SW 1271 (cell line): ENCODE data around the gene SPACA4.

Experiments used
- DNase-seq, 2 experiments: peaks; one replicate each; lab custom pipeline; 2025; lab: John Stamatoyannopoulos, UW

SPACA4 gene

DNA sequence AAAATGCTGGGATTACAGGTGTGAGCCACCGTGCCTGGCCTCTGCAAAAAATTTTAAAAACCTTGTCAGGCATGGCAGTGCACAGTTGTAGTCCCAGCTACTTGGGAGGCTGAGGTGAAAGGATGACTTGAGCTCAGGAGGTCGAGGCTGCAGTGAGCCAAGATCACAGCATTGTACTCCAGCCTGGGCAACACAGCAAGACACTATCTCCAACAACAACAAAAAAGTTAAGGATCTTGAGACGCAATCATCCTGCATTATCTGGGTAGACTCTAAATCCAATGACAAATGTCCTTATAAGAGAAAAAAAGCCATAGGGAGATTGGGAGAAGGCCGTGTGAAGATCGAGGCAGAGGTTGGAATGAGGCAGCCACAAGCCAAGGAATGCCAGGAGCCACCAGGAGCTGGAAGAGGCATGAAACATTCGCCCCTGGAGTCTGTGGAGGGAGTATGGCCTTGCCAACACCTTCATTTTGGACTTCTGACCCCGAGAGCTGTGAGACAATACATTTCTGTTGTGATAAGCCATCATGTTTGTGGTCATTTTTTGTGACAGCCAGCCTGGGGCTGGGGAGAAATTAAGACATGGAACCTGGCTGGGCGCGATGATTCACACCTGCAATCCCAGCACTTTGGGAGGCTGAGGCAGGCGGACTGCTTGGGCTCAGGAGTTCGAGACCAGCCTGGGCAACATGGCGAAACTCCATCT is 44.6 kb downstream of the SPACA4 start:
- no peak for DNase-seq

DNA sequence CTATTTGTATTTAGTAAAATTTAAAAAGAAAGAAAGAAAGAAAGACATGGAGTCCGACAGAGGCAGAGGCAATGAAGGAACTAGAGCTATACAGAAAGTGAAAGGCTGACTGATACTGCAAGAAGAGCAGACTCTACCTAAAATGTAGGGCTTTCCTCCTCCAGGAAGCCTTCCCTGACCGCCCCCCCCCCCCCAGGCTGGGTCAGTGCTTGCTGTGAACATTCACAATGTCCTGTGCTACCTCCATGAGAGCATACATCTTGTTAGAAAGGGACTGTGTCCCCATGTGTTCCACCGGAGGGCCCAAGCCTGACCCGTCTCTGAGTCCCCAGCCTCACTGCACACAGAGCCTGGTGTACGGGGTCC is 45.1 kb downstream of the SPACA4 start:
- DNase-seq, result no peak

DNA sequence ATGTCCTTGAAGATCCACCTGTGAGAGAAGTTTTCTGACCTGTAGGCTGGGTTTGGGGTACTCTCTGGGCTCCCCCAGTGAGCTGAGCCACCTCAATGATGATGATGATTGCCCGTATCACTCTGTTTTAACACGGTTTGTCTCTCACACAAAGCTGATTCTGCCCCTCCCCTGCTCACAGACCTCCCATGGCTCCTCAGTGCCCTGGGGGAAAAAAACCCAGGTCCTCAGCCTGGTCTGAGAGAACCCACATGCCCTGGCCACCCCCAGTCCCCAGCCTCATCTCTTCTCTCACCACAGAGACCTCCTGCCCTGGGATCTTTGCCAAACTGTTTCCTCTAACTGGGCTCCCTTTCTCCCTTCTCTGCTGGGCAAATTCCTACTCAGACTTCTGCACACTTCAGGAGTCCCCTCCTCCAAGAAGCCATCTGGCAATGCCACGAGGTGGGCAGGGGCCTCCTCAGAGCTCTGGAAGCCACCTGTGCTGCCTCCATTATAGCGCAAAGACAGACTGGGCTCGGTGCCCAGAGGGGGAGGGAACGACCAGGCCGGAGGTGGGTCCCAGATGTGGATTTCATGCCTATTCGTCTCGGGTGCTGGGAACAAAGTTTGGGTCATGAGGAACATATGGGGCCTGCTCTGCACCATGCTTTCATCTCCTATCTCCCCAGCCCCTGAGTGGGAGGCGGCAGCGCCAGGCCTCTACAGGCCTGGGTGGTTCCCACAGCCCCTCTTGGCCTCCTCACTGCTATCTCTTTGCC is 47.9 kb downstream of the SPACA4 start:
- no peak for DNase-seq

DNA sequence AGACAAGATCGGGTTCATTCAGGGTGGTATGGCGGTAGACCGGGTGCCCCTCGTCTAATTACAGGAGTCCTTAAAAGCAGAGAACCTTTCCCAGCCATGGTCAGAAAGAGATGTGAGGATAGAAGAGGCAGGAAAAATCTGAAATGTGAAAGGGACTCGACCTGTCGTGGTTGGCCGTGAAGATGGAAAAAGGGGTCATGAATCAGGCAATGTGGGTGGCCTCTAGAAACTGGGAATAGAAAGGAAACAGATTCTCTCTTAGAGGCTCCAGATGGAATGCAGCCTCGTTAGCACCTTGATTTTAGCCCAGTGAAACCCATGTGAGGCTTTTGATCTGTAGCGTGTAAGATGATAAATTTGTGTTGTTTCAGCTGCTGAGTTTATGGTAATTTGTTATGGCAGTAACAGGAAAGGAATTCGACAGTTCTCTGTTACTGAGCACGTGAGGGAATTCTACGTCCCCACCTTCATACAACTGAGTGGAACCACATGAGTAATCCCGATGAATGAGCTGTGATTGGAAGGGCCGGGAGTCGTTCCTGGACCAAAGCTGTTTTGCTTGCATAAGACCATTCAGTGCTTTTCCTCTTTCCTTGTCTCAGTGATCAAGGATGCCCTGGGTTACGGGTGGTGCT is 50.4 kb downstream of the SPACA4 start:
- DNase-seq, result no peak
